Measurements from ENCODE around the gene ACOT11.
A peak's percentile ranks its signal among the peaks of the same experiment; 100 is the strongest.

ACOT11 gene

DNA sequence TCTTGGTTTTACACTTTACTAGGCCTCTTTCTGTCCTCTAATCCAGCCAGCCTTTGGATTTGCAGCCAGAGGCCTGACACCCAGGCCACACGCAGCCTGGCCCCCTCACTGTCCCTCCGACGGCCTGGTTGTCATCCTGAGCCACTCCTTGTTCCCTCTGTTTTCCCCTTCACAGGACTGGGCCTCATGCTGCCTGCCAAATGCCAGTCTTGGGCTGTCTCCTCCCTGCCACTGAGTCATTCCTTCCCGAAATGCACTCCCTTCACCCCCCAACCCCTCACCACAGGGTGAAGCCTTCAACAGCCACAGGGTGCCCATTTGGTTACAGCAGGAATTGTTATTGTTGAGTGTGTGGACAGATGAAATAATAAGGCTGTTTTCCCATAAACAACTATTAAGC lies 21.3 kb downstream of the ACOT11 start:
- TF ChIP-seq SIN3A (IDR thresholded peaks at IDR 0.05; ENCODE audit: borderline replicate concordance, insufficient read depth, low read length): no peak
- no peak for TF ChIP-seq FOXP2 (optimal IDR thresholded peaks at IDR 0.05; ENCODE audit: borderline replicate concordance, extremely low read depth, extremely low read length, insufficient read depth)
- TF ChIP-seq TAF1 (IDR thresholded peaks at IDR 0.05; ENCODE audit: borderline replicate concordance, insufficient read depth, low read length): no peak
- TF ChIP-seq POLR2AphosphoS5 (IDR thresholded peaks at IDR 0.05; ENCODE audit: low read depth, low read length): no peak
- TF ChIP-seq, protein P1, sequence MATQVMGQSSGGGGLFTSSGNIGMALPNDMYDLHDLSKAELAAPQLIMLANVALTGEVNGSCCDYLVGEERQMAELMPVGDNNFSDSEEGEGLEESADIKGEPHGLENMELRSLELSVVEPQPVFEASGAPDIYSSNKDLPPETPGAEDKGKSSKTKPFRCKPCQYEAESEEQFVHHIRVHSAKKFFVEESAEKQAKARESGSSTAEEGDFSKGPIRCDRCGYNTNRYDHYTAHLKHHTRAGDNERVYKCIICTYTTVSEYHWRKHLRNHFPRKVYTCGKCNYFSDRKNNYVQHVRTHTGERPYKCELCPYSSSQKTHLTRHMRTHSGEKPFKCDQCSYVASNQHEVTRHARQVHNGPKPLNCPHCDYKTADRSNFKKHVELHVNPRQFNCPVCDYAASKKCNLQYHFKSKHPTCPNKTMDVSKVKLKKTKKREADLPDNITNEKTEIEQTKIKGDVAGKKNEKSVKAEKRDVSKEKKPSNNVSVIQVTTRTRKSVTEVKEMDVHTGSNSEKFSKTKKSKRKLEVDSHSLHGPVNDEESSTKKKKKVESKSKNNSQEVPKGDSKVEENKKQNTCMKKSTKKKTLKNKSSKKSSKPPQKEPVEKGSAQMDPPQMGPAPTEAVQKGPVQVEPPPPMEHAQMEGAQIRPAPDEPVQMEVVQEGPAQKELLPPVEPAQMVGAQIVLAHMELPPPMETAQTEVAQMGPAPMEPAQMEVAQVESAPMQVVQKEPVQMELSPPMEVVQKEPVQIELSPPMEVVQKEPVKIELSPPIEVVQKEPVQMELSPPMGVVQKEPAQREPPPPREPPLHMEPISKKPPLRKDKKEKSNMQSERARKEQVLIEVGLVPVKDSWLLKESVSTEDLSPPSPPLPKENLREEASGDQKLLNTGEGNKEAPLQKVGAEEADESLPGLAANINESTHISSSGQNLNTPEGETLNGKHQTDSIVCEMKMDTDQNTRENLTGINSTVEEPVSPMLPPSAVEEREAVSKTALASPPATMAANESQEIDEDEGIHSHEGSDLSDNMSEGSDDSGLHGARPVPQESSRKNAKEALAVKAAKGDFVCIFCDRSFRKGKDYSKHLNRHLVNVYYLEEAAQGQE (IDR thresholded peaks at IDR 0.05; ENCODE audit: insufficient read depth in 1 of 2, low read depth in 2 of 2, low read length in 2 of 2): no peak

DNA sequence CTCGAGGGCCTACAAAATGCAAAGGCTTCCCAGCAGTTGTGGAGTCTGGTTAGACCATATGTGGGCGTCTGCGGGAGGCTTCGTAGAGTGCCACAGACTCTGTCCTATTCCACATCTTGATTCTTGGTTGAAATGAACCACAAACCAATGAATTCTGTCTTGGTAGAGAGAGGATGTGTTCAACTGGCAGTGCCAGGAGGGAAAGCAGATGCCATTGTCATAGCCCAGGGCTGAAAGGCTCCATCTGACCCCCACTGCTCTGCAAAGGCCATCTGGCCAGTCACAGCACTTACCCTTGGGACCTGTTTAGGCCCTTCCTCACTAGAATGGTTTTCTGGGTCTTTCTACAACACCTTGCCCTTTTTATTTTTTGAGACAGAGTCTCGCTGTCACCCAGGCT lies 22.1 kb downstream of the ACOT11 start:
- TF ChIP-seq, protein P1 (IDR thresholded peaks at IDR 0.05; ENCODE audit: insufficient read depth in 1 of 2, low read depth in 2 of 2, low read length in 2 of 2): no peak
- TF ChIP-seq FOXP2 (optimal IDR thresholded peaks at IDR 0.05; ENCODE audit: borderline replicate concordance, extremely low read depth, extremely low read length, insufficient read depth): no peak
- TF ChIP-seq TAF1 (IDR thresholded peaks at IDR 0.05; ENCODE audit: borderline replicate concordance, insufficient read depth, low read length): no peak
- TF ChIP-seq SIN3A (IDR thresholded peaks at IDR 0.05; ENCODE audit: borderline replicate concordance, insufficient read depth, low read length): no peak
- TF ChIP-seq POLR2AphosphoS5 (IDR thresholded peaks at IDR 0.05; ENCODE audit: low read depth, low read length): no peak

DNA sequence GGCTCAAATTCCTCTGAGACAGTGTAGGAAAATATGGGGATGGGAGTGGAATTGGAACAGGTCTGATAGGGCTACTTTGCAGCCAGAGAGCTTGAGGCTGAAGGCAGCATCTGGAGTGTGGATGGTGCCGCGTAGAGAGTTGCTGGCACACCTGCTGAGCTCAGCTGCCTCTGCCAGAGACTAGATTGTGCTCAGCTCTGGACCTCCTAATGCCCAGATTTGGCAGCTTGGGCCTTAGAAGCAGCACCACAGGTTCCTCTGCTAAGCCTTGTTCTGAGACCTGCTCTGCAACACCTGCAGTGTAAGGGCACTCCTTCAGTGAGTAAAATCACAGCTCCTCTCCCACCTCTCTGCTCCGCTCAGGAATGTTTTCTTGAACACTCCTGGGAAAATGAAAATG lies 23.3 kb downstream of the ACOT11 start:
- TF ChIP-seq POLR2AphosphoS5 (IDR thresholded peaks at IDR 0.05; ENCODE audit: low read depth, low read length): no peak
- TF ChIP-seq FOXP2 (optimal IDR thresholded peaks at IDR 0.05; ENCODE audit: borderline replicate concordance, extremely low read depth, extremely low read length, insufficient read depth): no peak
- TF ChIP-seq, protein P1 (IDR thresholded peaks at IDR 0.05; ENCODE audit: insufficient read depth in 1 of 2, low read depth in 2 of 2, low read length in 2 of 2): no peak
- no peak for TF ChIP-seq TAF1 (IDR thresholded peaks at IDR 0.05; ENCODE audit: borderline replicate concordance, insufficient read depth, low read length)
- no peak for TF ChIP-seq SIN3A (IDR thresholded peaks at IDR 0.05; ENCODE audit: borderline replicate concordance, insufficient read depth, low read length)

DNA sequence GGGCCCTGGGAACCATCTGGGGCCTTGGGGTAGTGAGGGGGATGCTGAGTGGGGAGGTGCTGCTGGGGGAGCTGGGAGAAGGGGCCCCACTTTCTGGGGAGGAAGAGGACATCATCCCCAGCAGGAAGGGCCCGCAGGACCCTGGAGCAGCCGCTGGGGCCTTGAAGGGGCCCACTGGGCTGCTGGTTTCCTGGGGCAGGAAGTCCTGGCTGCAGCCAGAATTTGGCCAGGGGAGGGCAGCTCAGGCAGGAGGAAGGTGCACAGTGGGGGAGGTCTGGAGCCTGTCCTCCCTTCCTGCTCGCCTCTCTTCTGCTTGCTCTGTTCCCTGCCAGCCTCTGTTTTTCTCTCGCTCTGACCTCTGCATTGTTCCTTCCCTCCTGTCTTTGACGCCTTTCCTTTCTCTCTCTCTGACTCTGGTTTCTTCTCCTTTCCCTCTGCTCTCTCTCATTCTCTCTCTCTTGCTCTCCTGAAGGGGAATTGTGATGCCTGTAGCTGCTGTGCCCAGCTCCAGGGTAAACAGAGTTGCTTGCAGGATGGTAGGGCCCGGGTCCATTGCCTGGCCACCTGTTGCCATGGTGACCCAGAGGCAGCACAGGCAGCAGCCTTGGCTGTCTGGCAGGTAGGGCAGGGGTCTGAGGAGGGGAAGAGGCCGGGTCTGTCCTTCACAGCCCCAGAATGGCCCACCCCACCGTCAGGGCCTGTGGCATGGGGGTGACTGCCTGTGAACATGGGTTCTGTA lies 23.9 kb downstream of the ACOT11 start:
- no peak for TF ChIP-seq TAF1 (IDR thresholded peaks at IDR 0.05; ENCODE audit: borderline replicate concordance, insufficient read depth, low read length)
- no peak for TF ChIP-seq SIN3A (IDR thresholded peaks at IDR 0.05; ENCODE audit: borderline replicate concordance, insufficient read depth, low read length)
- 0 out of 2 replicates have a peak, but pooled peaks have one; percentile 24 for TF ChIP-seq POLR2AphosphoS5 (IDR thresholded peaks at IDR 0.05; ENCODE audit: low read depth, low read length)
- TF ChIP-seq FOXP2 (optimal IDR thresholded peaks at IDR 0.05; ENCODE audit: borderline replicate concordance, extremely low read depth, extremely low read length, insufficient read depth): peak; percentile 26
- TF ChIP-seq, protein P1 (IDR thresholded peaks at IDR 0.05; ENCODE audit: insufficient read depth in 1 of 2, low read depth in 2 of 2, low read length in 2 of 2): no peak

Measured in PFSK-1 (cell line).